HTR-8/SVneo (cell line): Measurements from ENCODE around the gene AEBP1.

Experiments used
- DNase-seq: peaks from one replicate; pipeline ENCODE4 v3.0.0; 2011; ENCODE audit warnings: low spot score, mixed read lengths; ENCODE audit not compliant: insufficient read length
- FAIRE-seq: peaks from 2 replicates; lab custom pipeline; 2011; peaks lifted over from hg19 to GRCh38; lab: Jason Lieb, UNC

The AEBP1 gene

GRCh38 chr7:44082541-44083207, 21.5 kb upstream of the AEBP1 start:
- FAIRE-seq (peak; percentile 89), DNase-seq (peak; percentile 96)

- no peak for DNase-seq
- FAIRE-seq, result no peak
Observed at GRCh38 chr7:44083796-44084195, 20.3 kb upstream of the AEBP1 start.

- FAIRE-seq, result no peak
- no peak for DNase-seq
Observed at GRCh38 chr7:44084701-44085100, 19.4 kb upstream of the AEBP1 start.

DNA sequence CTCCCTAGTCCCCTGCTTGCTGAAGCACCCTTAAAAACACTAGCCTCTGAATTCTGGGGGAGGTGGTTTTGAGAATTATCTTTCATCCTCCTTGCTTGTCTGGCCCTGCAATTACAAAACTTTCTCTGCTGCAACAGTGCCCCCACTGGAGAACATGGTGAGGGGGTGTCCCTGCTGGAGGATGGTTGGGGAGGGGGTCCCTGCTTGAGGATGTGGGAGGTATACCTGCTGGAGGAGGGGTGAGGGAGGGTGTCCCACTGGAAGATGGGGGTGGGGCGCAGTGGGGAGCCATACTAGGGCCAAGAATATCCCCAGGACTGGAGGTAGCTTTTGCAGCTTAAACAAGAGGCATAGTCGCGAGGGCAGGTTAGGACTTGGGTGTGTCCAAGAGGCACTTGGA, 18.6 kb upstream of the AEBP1 start:
- FAIRE-seq (no peak), DNase-seq (no peak)

DNA sequence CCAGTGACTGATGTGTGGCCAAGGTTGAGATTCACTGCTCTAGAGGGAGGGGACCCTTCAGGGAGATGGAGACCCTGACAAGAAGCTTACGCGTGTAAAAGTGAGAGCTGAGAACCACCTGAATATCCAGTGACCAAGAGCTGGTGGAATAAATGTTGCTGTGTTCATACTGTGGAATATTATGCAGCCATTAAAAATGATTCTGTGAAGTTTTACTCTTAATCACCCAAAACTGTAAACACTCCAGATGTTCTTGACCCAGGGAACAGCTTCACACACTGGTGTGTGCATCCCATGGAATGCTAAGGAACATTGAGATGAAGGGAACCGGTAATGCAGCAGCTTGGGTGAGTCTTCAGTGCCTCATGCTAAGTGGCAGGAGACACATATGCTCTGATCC, 17.5 kb upstream of the AEBP1 start:
- no peak for DNase-seq
- FAIRE-seq, result no peak

GRCh38 chr7:44087911-44088838, 16.0 kb upstream of the AEBP1 start:
- peak; percentile 54 for DNase-seq
- FAIRE-seq, result peak; percentile 57

DNA sequence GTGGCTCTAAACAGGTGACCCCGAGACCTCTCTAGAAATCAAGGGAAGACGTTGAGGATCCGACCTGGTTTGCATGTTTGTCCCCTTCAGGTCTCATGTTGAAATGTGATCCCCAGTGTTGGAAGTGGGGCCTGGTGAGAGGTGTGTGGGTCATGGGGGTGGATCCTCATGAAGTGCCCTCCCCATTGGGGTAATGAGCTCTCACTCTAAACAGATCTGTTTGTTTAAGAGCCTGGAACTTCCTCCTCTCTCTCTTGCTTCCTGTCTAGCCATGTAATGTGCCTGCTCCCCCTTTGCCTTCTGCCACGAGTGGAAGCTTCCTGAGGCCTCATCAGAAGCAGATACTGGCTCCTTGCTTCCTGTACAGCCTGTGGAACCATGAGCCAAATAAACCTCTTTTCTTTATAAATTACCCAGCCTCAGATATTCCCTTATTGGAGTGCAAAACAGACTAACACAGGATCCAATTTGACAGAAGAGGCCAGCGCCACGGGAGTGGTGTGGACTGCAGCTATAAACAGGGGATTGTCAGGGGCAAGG, 11.0 kb upstream of the AEBP1 start:
- FAIRE-seq, result no peak
- DNase-seq, result no peak

- no peak for FAIRE-seq
- no peak for DNase-seq
Observed at GRCh38 chr7:44094365-44094764, 9.8 kb upstream of the AEBP1 start.

- FAIRE-seq, result no peak
- DNase-seq, result no peak
Observed at GRCh38 chr7:44094883-44095592, 9.1 kb upstream of the AEBP1 start.

- FAIRE-seq, result no peak
- no peak for DNase-seq
Observed at GRCh38 chr7:44095781-44096180, 8.4 kb upstream of the AEBP1 start.

GRCh38 chr7:44096326-44096881, 7.7 kb upstream of the AEBP1 start:
- FAIRE-seq, result no peak

GRCh38 chr7:44097064-44097932, 6.8 kb upstream of the AEBP1 start:
- DNase-seq, result no peak
- FAIRE-seq, result no peak

More at GRCh38 chr7:44096326-44096881, 7.7 kb upstream of the AEBP1 start:
- DNase-seq, result no peak

DNA sequence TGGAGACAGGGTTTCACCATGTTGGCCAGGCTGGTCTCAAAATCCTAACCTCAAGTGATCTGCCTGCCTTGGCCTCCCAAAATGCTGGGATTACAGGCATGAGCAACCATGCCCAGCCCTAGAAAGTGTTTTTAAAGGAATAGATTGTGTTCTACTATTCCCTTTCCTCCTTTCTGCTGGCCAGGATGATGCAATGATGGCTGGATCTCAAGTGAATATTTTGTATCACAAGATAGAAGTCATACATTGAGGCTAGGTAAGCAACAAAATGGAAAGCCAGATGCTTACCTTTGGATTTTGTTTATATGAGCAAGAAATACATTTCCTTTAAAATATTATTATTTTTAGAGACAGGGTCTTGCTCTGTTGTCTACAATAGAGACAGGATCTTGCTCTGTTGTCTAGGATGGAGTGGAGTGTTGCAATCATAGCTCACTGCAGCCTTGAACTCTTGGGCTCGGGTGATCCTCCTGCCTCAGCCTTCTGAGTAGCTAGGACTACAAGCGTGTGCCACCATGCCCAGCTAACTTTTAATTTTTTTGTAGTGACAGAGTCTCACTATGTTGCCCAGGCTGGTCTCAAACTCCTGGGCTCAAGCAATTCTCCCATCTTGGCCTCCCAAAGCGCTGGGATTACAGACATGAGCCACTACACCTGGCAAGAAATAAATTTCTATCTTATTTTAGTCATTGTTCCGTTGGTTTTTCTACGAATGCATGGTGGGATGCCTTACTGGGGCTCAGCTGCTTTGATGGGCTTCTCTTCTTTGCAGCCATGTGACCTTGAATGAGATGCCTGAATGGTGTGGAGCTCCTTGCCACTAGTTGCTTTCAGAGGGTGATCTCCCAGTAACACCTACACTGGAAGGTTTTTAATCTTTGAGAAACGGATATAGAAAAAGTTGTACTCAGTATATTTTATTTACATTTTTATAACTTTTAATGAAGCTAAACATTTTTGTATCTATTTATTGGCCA, 5.8 kb upstream of the AEBP1 start:
- DNase-seq (no peak), FAIRE-seq (no peak)

- FAIRE-seq, result no peak
- no peak for DNase-seq
Observed at GRCh38 chr7:44099669-44100068, 4.5 kb upstream of the AEBP1 start.

- DNase-seq (no peak), FAIRE-seq (peak; percentile 4)
Observed at GRCh38 chr7:44100458-44101302, 3.5 kb upstream of the AEBP1 start.

- FAIRE-seq (no peak), DNase-seq (no peak)
Observed at GRCh38 chr7:44101303-44101965, 2.7 kb upstream of the AEBP1 start.
